Endothelial cell (in vitro differentiated cells): ENCODE results near the gene NANOGP8. TPM values are rescaled to one million over a fixed set of nuclear protein-coding genes. Genes with fewer than 3 reads are reported as not detected.
"Not testable (repeated sequence)": the region's sequence is repeated elsewhere in the genome, so short reads cannot be mapped to it uniquely, and the experiment has no call there.

Experiments
- DNase-seq: peaks from one replicate; pipeline ENCODE4 v3.0.0; 2021; ENCODE audit warnings: low spot score
- H3K27ac Mint-ChIP-seq: one replicate; pipeline ENCODE4 v1.8.0; 2021; ENCODE audit warnings: mixed read lengths, inconsistent platforms; ENCODE audit not compliant: unreplicated experiment
- H3K27me3 Mint-ChIP-seq: one replicate; pipeline ENCODE4 v1.8.0; 2021; ENCODE audit warnings: mild to moderate bottlenecking, moderate library complexity, mixed read lengths, inconsistent platforms; ENCODE audit not compliant: unreplicated experiment
- H3K36me3 Mint-ChIP-seq: one replicate; pipeline ENCODE4 v1.8.0; 2021; ENCODE audit warnings: mild to moderate bottlenecking, low read depth, mixed read lengths, inconsistent platforms; ENCODE audit not compliant: unreplicated experiment
- H3K4me1 Mint-ChIP-seq: one replicate; pipeline ENCODE4 v1.8.0; 2021; ENCODE audit warnings: mild to moderate bottlenecking, mixed read lengths, inconsistent platforms; ENCODE audit not compliant: unreplicated experiment
- H3K4me3 Mint-ChIP-seq: one replicate; pipeline ENCODE4 v1.8.0; 2021; ENCODE audit warnings: mild to moderate bottlenecking, mixed read lengths, inconsistent platforms; ENCODE audit not compliant: unreplicated experiment
- H3K9me3 Mint-ChIP-seq: one replicate; pipeline ENCODE4 v1.8.0; 2021; ENCODE audit warnings: mixed read lengths, inconsistent platforms; ENCODE audit not compliant: unreplicated experiment
- total RNA-seq: library from RNA; stranded (reverse); fragmentation: NEBNext Ultra II Directional; extraction: Animal tissue kit (Norgen Biotek cat#: 25700); gene quantifications from one replicate; pipeline ENCODE4 v1.2.1, GENCODE V29; 2021; ENCODE audit not compliant: unreplicated experiment
- TF ChIP-seq, protein P1 (sequence below): fragments of 200-600 bp; sonication (generic); IDR thresholded peaks from one replicate; pipeline ENCODE4 v1.5.0; 2021; ENCODE audit warnings: antibody characterized with exemption; ENCODE audit not compliant: unreplicated experiment

Gene NANOGP8
- total RNA-seq, 1 donor from 2014 or later = 0.64 TPM

DNA sequence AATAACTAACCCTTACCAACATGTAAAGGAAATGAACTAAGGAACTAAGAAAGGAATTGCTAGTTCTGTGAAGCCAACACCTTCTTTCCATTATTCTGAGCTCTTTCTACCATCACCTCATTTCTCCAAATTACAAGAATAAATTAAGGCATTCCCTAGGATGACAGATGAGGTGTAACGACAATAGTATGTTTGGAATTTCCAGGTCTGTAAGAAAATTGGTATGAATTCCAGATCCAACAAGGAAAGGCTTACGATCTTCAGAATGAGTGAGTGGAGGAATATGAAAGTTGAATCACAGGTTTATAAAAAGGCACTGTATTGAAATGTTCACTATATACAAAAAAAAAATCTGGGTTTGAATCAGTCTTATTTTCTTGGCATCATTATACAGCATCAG, 4.5 kb upstream of the NANOGP8 start:
- TF ChIP-seq, protein P1, sequence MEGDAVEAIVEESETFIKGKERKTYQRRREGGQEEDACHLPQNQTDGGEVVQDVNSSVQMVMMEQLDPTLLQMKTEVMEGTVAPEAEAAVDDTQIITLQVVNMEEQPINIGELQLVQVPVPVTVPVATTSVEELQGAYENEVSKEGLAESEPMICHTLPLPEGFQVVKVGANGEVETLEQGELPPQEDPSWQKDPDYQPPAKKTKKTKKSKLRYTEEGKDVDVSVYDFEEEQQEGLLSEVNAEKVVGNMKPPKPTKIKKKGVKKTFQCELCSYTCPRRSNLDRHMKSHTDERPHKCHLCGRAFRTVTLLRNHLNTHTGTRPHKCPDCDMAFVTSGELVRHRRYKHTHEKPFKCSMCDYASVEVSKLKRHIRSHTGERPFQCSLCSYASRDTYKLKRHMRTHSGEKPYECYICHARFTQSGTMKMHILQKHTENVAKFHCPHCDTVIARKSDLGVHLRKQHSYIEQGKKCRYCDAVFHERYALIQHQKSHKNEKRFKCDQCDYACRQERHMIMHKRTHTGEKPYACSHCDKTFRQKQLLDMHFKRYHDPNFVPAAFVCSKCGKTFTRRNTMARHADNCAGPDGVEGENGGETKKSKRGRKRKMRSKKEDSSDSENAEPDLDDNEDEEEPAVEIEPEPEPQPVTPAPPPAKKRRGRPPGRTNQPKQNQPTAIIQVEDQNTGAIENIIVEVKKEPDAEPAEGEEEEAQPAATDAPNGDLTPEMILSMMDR = no peak
- peaks cover under 1% of the 10 kb centered on the region for H3K27me3 Mint-ChIP-seq
- H3K4me3 Mint-ChIP-seq = no peak overlapping the region
- H3K4me1 Mint-ChIP-seq = no peaks in the 10 kb centered on the region
- no peaks in the 10 kb centered on the region for H3K36me3 Mint-ChIP-seq
- no peaks in the 10 kb centered on the region for H3K9me3 Mint-ChIP-seq
- DNase-seq = no peak
- H3K27ac Mint-ChIP-seq = no peak overlapping the region

- no peak for DNase-seq
- TF ChIP-seq, protein P1 = no peak
- H3K4me3 Mint-ChIP-seq = no peak overlapping the region
- H3K4me1 Mint-ChIP-seq = no peaks in the 10 kb centered on the region
- H3K9me3 Mint-ChIP-seq = no peaks in the 10 kb centered on the region
- H3K27me3 Mint-ChIP-seq = peaks cover 1% of the 10 kb centered on the region
- H3K36me3 Mint-ChIP-seq = no peaks in the 10 kb centered on the region
- no peak overlapping the region for H3K27ac Mint-ChIP-seq
These were observed 3.2 kb upstream of the NANOGP8 start for GRCh38 chr15:35088329-35088728.

DNA sequence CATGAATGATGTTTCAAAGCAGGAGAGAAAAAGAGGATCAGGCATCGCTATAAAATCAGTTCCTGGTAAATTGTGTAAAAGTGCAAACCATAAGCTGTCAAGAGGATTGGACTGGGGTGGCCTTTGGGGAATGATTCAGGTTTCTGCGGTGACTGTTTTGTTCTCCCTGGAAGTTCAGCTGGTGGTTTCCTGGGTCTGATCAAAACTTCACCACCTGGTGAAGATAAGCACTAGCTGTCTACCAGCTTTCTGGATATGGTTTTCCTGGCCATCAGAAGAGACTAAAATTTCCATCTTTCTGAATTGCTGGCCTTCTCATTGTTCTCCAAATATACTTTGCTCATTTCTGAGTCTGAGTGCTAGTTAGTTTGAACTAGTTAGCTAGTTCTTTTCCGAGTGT, 2.7 kb upstream of the NANOGP8 start:
- DNase-seq = no peak
- peaks cover 1% of the 10 kb centered on the region for H3K27me3 Mint-ChIP-seq
- no peaks in the 10 kb centered on the region for H3K9me3 Mint-ChIP-seq
- no peak overlapping the region for H3K27ac Mint-ChIP-seq
- H3K36me3 Mint-ChIP-seq = no peaks in the 10 kb centered on the region
- H3K4me1 Mint-ChIP-seq = no peaks in the 10 kb centered on the region
- TF ChIP-seq, protein P1 = no peak
- H3K4me3 Mint-ChIP-seq = no peak overlapping the region

GRCh38 chr15:35082371-35083348, 2.4 kb downstream of the NANOGP8 start:
- H3K27me3 Mint-ChIP-seq, H3K27ac Mint-ChIP-seq, DNase-seq, H3K36me3 Mint-ChIP-seq, H3K4me3 Mint-ChIP-seq, H3K4me1 Mint-ChIP-seq: not testable (repeated sequence)
- peaks cover 11% of the 10 kb centered on the region for H3K9me3 Mint-ChIP-seq

GRCh38 chr15:35081626-35082365, 3.3 kb downstream of the NANOGP8 start:
- H3K9me3 Mint-ChIP-seq = peaks cover 11% of the 10 kb centered on the region
- not testable (repeated sequence) for H3K4me3 Mint-ChIP-seq, DNase-seq, H3K36me3 Mint-ChIP-seq, H3K27me3 Mint-ChIP-seq, H3K27ac Mint-ChIP-seq, H3K4me1 Mint-ChIP-seq
